ENCODE results near the gene TMUB2.
"Not testable (repeated sequence)": the region's sequence is repeated elsewhere in the genome, so short reads cannot be mapped to it uniquely, and the experiment has no call there.

Gene TMUB2

GRCh38 chr17:44186307-44187130, at the start of gene TMUB2:
TMUB2 (plus strand) TSS chr17:44186972; CDS start chr17:44187709, 737 bp downstream.
- peak; percentile 99 for DNase-seq (ENCODE audit: low read depth)

DNA sequence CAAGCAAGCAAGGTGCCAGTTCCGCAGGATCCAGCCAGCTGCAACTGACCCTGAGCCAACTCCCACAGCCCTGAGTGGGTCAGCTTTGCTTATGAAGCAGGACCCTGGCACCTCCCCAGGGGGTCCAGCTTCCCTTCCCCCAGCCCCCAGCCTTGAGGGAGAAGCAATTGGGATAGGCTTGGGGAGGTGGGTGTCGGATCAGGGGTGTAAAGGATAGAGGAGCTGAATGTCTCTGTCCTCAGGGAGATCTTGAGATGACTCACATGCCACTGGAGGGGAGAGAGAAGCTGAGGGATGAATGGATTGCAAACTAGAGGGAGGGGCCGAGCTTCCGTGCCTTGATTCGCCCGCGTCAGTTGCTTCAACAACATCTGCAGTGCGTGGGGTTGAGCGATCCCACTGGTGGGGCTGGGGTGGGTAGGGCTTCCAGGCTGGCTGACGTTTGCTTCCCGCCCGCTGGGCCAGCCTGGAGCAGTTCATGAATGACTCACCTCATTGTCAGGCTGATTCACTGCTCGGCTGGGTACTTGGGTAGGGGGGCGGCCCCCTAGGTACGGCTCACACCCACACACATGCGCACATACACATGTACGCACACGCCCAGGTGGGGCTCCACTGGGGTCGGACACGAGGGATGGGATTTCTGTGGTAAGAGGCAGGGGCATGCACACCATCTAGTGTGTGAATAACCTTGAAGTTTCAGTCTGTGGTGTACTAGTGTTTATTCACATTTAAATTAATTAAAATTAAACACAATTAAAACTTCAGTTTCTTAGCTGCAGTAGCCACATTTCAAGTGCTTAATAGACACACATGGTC, 48.7 kb upstream of the TMUB2 start:
- DNase-seq (ENCODE audit: low read depth): peak; percentile 45

- DNase-seq (ENCODE audit: low read depth): not testable (repeated sequence)
Measured at GRCh38 chr17:44143921-44144320, 42.9 kb upstream of the TMUB2 start.

DNA sequence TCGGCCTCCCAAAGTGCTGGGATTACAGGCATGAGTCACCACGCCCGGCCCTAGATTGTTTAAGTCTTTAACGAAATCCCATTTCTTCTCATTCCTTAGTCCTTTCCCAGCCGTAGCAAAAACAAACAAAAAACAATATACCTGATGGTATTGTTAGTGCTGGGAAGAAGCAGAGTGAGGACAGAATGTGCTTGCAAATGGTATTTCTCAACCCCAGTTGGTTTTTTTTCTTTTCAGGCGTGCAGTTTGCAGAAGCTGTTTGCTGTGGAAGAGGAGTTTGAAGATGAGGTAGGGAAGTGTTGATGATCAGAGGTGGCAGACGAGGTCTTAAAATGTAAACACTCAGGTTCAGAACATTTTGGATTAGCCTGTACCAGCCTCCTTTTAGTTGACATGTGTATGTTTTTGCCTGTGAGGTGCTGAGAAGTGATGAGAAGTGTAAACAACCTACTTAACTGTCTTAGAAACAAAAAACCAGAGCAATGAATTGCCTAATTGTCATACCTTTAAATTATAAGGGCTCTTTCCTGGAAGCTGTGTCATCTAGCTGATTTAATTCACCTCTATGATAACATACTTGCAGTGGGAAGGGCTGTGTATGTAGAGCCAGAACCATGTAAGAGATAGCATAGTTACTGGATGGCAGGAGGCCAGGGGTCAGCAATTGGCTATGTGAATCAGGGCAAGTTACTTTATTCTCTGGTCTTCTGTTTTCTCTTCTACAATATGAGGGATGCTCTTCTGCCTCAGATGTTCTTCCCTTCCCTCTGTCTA, 41.6 kb upstream of the TMUB2 start:
- no peak for DNase-seq (ENCODE audit: low read depth)

DNA sequence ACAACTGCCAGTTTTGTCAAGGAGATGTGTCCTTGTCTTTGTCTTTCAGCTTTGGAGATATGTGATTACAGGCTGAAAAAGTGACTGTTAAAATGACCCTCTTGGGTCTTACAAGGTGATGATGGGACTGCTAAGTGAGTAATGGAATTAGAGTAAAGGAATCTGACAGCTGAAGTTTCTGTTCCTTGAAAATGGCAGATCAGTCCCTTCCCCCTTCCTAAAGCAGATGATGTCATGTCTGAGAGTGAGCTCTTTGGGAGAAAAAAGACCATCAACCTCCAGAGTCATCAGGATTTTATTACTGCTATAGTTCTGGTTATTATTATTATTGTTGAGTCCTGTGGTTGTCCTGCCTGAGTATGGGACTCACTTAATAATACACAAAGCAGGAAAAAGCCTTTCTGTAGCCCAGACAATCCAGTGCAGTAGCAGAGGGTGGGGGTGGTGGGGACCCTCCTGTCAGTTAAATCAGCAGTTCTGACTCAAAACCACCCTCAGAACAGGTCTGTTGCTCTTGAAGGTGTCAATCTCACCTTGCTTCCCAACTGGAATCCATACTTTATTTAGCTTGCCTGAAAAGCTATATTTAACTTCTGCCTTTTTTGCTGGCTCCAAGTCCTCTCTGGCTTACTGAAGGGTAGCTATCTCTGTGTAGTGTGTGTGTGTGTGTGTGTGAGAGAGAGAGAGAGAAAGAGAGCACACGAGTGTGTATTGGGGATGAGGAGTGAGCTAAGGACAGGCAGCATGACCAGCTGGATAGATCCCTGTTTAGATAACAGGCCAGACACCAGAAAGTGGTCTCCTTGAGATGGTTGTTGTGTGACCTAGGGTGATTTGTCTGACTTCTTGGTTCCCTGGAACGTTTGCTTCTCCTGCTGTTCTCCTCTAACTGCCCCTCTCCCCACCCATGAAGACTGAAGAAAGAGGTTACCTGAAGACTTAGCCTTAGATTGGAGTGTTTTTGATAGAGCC, 40.1 kb upstream of the TMUB2 start:
- DNase-seq (ENCODE audit: low read depth): no peak

DNA sequence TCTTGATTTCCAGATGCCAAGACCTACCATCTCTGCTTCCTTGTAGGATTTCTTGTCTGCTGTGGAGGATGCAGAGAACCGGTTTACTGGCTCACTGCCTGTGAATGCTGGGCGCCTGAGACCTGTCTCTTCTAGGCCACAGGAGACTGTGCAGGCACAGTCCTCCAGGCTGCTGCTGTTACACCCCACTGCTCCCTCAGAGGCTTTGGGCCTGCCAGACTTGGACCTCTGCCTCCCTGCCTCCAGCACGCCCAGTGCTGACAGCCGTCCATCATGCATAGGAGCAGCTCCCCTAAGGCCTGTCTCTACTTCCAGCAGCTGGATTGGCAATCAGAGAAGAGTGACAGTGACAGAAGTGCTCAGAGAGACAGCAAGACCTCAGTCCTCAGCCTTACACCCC, 39.0 kb upstream of the TMUB2 start:
- DNase-seq (ENCODE audit: low read depth): no peak

DNA sequence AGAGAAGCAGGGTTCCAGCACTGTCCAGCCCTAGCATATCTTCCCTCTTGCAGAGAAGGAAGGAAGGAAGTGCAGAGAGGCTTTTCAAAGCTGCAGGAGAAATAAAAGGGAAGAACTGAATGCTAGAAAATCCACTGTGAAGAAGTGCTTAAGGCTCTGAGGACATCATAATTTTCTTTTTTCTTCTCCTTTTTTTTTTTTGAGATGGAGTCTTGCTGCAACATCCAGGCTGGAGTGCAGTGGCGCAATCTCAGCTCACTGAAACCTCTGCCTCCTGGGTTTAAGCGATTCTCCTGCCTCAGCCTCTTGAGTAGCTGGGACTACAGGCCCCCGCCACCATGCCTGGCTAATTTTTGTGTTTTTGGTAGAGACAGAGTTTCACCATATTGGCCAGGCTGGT, 37.7 kb upstream of the TMUB2 start:
- DNase-seq (ENCODE audit: low read depth): not testable (repeated sequence)

DNA sequence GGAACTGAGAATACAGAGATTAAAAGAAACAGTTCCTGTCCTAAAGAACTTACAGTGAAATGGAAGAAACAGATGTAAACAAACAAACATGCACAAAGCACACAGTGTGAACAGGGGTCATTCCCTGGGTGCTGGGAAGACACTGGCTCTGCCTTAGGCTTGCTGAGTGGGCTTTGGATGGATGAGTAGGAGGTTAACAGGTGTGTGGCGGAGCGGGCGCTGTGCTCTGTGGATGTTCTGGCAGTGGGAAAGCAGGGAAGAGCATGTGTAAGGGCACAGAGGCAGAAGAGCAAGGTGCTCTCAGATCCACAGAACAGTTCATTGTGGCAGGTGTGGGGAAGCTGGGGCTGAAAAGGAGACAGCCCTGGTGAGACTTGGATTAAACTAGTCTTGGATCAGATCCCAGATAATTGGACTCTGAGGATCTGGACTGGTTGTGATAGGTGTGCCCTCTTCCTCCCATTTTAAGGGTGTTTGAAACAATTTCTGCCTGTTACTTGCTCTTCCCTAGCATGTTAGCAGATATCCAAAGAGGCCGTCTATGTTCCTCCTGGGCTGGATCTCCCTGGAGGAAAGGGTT, 36.9 kb upstream of the TMUB2 start:
- no peak for DNase-seq (ENCODE audit: low read depth)

DNA sequence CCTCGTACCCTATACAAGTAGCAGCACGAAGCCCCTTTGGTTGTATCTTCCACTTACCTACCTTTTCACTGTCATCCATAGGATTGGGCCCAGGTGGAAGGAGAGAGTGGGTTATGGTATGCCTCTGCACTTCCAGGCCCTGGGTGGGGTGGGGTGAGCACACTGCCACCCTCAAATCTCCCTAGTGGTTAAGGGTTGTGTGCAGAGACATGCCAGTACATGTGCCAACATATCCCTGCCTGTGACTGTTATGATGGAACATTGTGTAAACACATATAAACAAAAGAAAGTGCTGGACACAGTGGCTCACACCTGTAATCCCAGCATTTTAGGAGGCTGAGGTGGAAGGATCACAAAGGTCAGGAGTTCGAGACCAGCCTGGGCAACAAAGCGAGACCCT, 33.9 kb upstream of the TMUB2 start:
- no peak for DNase-seq (ENCODE audit: low read depth)

DNA sequence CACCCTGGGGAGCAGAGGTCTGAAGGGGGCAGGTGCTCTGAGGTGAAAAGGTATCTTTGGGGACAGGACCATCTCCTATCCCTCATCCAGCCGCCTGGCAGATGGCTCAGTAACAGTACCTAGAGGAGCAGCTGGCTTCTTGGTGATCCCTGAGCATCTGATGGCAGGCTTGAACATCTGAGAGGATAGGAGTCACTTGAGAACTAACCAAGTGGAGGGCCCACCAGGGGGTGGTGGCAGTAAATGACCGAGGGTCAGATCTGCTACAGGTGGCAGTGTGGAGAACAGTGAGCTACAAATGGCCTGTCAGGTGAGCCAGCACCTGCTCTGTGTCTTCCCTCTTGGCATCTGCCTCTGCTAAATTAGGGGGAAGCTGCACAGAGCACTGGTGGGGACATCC, 31.3 kb upstream of the TMUB2 start:
- no peak for DNase-seq (ENCODE audit: low read depth)

- no peak for DNase-seq (ENCODE audit: low read depth)
Measured at GRCh38 chr17:44159519-44160210, 27.1 kb upstream of the TMUB2 start.

DNA sequence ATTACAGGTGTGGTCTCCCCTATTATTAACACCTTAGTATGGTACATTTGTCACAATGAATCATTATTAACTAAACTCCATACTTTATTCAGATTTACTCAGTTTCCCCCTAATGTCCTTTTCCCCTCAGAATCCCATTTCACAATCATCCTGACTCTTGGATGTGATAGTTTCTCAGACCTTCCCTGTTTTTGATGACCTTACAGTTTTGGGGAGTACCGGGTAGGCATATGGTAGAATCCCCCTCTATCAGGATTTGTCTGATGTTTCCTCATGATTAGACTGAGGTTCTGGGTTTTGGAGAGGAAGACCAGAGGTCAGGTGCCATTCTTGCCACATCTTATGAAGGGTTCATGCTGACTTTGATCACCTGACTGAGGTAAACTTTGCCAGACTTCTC, 22.3 kb upstream of the TMUB2 start:
- DNase-seq (ENCODE audit: low read depth): no peak

GRCh38 chr17:44167181-44167861, 19.5 kb upstream of the TMUB2 start:
- no peak for DNase-seq (ENCODE audit: low read depth)

DNA sequence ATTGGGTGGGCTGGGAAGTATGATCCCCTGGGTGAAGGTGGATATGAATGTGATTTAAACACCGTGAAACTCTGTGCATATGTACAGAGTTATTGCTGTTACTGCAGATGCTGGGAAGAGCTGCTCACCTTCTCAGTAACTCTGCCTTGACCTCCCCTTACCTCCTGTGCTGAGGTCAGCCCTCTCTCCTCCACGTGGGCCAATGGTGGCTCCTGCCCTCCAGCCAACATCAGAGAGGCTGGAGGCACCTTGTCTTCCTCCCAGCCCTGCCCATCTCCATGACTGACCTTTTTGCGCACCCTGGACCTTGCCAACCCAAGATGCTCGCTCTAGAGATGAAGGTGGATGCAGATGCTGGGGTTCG, 16.7 kb upstream of the TMUB2 start:
- DNase-seq (ENCODE audit: low read depth): no peak

DNA sequence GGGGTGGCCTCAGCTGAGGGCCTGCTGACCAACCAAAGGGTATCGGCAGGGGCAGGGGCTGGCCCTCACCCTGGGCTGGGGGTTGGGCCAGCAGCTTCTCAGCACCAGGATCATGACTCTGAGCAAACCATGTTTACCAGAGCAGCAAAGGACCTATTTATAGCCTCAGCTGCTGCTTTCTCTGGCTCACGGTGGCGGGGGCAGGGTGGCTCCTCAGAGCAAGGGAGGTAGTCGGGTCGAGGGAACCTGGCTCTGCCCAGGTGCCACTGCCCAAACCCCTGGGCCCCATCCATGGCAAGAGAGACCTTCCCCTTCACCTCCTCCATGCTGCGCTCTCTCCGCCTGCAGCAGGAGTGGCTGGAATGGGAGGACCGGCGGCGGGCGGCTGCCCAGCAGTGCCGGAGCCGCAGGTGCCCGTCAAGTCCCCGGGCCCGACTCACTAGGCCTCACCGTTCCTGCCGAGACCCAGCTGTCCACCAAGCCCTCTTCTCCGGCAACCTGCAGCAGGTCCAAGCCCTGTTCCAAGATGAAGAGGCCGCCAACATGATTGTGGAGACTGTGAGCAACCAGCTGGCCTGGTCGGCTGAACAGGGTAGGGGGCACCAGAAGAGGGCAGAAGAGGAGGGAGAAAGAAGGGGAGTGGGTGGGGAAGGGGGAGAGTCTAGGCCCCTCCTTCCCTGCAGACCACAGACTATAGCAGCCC, 16.1 kb upstream of the TMUB2 start, which contains the start of gene ASB16:
ASB16 (plus strand) TSS at position 206 of the 703 bp plus-strand sequence; CDS start at position 292, 86 bp downstream.
- DNase-seq (ENCODE audit: low read depth): no peak

GRCh38 chr17:44171931-44172455, 14.8 kb upstream of the TMUB2 start:
- no peak for DNase-seq (ENCODE audit: low read depth)

GRCh38 chr17:44174427-44174826, 12.3 kb upstream of the TMUB2 start:
- no peak for DNase-seq (ENCODE audit: low read depth)

- DNase-seq (ENCODE audit: low read depth): no peak
Measured at GRCh38 chr17:44176257-44176656, 10.5 kb upstream of the TMUB2 start.

All from stimulated activated CD8-positive, alpha-beta memory T cell treated with anti-CD3 and anti-CD28 coated beads, Interleukin-4, amount 100 ng/mL, for 24 hours (primary cell).